Coronary artery (tissue), 2 donors: ENCODE data around the gene EFCAB6.

Experiments
- DNase-seq: peaks from one replicate; pipeline ENCODE4 v3.0.0-alpha.2; 2017; ENCODE audit warnings: low spot score
- H3K27ac ChIP-seq, 2 donors: fragments of 200-600 bp; sonication (generic); one replicate each; pipeline ENCODE4 v1.5.1; 2016 to 2019
- H3K4me3 ChIP-seq: fragments of 200-600 bp; sonication (generic); 2 replicates; pipeline ENCODE4 v1.5.1; 2016; ENCODE audit warnings: mild to moderate bottlenecking, moderate library complexity
- CTCF ChIP-seq: fragments of 200-600 bp; sonication (generic); IDR thresholded peaks from one replicate; pipeline ENCODE4 v1.5.1; 2019; ENCODE audit warnings: antibody characterized with exemption

The EFCAB6 gene

GRCh38 chr22:43697894-43698293 is 114.2 kb downstream of the EFCAB6 start:
- TF ChIP-seq CTCF: no peak
- Histone ChIP-seq H3K27ac (no peak overlapping the region), H3K4me3 (no peak overlapping the region)
- DNase-seq: no peak

GRCh38 chr22:43693249-43693648 is 118.9 kb downstream of the EFCAB6 start:
- no peak for TF ChIP-seq CTCF
- H3K27ac ChIP-seq: no peak overlapping the region
- DNase-seq: no peak
- no peak overlapping the region for H3K4me3 ChIP-seq

GRCh38 chr22:43689356-43689755 is 122.7 kb downstream of the EFCAB6 start:
- Histone ChIP-seq H3K4me3 (no peak overlapping the region), H3K27ac (no peak overlapping the region)
- no peak for TF ChIP-seq CTCF
- no peak for DNase-seq

GRCh38 chr22:43682851-43683250 is 129.3 kb downstream of the EFCAB6 start:
- no peak for TF ChIP-seq CTCF
- DNase-seq: no peak
- no peak overlapping the region for H3K4me3 ChIP-seq
- no peak overlapping the region for H3K27ac ChIP-seq

GRCh38 chr22:43681731-43682360 is 130.3 kb downstream of the EFCAB6 start:
- H3K27ac ChIP-seq: no peak overlapping the region
- TF ChIP-seq CTCF: no peak
- no peak for DNase-seq
- no peak overlapping the region for H3K4me3 ChIP-seq

- DNase-seq: no peak
- H3K27ac ChIP-seq: no peak overlapping the region
These were observed 141.6 kb downstream of the EFCAB6 start for GRCh38 chr22:43670513-43670912.

More at GRCh38 chr22:43670513-43670912, 141.6 kb downstream of the EFCAB6 start:
- no peak overlapping the region for H3K4me3 ChIP-seq
- TF ChIP-seq CTCF: no peak
